KMS-11 (cell line): Measurements from ENCODE around the gene FNDC7.

Experiments used
- H2AFZ ChIP-seq: fragments of 200-600 bp; sonication (generic); 2 replicates; pipeline ENCODE4 v1.6.1; 2016; ENCODE audit warnings: antibody characterized with exemption, mixed run types, low read depth
- H3K27ac ChIP-seq: fragments of 200-600 bp; sonication (generic); 2 replicates; pipeline ENCODE4 v1.6.1; 2016; ENCODE audit warnings: mild to moderate bottlenecking, mixed run types
- H3K27me3 ChIP-seq: fragments of 200-600 bp; sonication (generic); 2 replicates; pipeline ENCODE4 v1.6.1; 2017; ENCODE audit warnings: mild to moderate bottlenecking, low read depth, mixed run types, moderate library complexity; ENCODE audit not compliant: insufficient read depth
- H3K36me3 ChIP-seq: fragments of 200-600 bp; sonication (generic); 2 replicates; pipeline ENCODE4 v1.6.1; 2017; ENCODE audit warnings: mild to moderate bottlenecking, mixed run types; ENCODE audit not compliant: insufficient read depth
- H3K4me1 ChIP-seq: fragments of 200-600 bp; sonication (generic); 2 replicates; pipeline ENCODE4 v1.6.1; 2016; ENCODE audit warnings: mild to moderate bottlenecking, low read depth, mixed run types; ENCODE audit not compliant: poor library complexity, severe bottlenecking
- H3K4me2 ChIP-seq: fragments of 200-600 bp; sonication (generic); 2 replicates; pipeline ENCODE4 v1.7.0; 2016; ENCODE audit warnings: mild to moderate bottlenecking, mixed run types
- H3K4me3 ChIP-seq: fragments of 200-600 bp; sonication (generic); IDR thresholded peaks from 2 replicates; pipeline ENCODE4 v1.6.1; 2017; ENCODE audit warnings: low read depth, low read length, mixed read lengths; ENCODE audit not compliant: insufficient read depth
- H3K79me2 ChIP-seq: fragments of 200-600 bp; sonication (generic); 2 replicates; pipeline ENCODE4 v1.6.1; 2016; ENCODE audit warnings: low read depth, mixed run types; ENCODE audit not compliant: insufficient read depth
- H3K9ac ChIP-seq: fragments of 200-600 bp; sonication (generic); 2 replicates; pipeline ENCODE4 v1.6.1; 2016; ENCODE audit warnings: mild to moderate bottlenecking, mixed run types
- H4K20me1 ChIP-seq: fragments of 200-600 bp; sonication (generic); 2 replicates; pipeline ENCODE4 v1.6.1; 2016; ENCODE audit warnings: mild to moderate bottlenecking, mixed run types; ENCODE audit not compliant: insufficient read depth
- TF ChIP-seq, protein P1 (sequence below): fragments of 200-600 bp; sonication (generic); conservative IDR thresholded peaks from 2 replicates; pipeline ENCODE4 v1.6.1; 2017; ENCODE audit warnings: low read depth, mild to moderate bottlenecking, antibody characterized with exemption, low read length, moderate library complexity, mixed read lengths

Gene FNDC7

DNA sequence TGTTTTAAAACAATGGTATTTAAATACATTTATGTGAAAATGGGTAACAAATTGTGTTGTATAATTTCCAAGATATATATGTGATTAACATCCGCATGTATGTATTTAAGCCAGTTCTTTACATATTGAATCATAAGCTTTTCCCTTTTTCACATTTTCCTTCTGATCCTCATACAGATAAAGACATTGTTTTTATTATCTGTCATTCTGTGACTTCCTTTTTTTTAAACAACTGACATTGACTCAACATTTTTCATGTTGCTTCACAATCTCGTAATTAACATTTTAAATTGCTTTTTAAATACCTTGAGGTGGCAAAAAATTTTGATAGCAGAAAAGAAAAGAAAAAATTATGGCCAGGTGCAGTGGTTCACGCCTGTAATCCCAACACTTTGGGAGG, 35.2 kb downstream of the FNDC7 start:
- H3K36me3 ChIP-seq: no peaks in the 10 kb centered on the region
- peaks cover 11% of the 10 kb centered on the region for H3K4me1 ChIP-seq
- H3K9ac ChIP-seq: no peak overlapping the region
- H3K4me3 ChIP-seq: no peak overlapping the region
- H3K27ac ChIP-seq: no peak overlapping the region
- no peak overlapping the region for H2AFZ ChIP-seq
- H4K20me1 ChIP-seq: no peaks in the 10 kb centered on the region
- H3K79me2 ChIP-seq: no peaks in the 10 kb centered on the region; the same call in 1 of the 2 replicates
- peak overlapping the region; percentile 56; the same call in 1 of the 2 replicates for H3K4me2 ChIP-seq
- no peaks in the 10 kb centered on the region for H3K27me3 ChIP-seq
- TF ChIP-seq, protein P1, sequence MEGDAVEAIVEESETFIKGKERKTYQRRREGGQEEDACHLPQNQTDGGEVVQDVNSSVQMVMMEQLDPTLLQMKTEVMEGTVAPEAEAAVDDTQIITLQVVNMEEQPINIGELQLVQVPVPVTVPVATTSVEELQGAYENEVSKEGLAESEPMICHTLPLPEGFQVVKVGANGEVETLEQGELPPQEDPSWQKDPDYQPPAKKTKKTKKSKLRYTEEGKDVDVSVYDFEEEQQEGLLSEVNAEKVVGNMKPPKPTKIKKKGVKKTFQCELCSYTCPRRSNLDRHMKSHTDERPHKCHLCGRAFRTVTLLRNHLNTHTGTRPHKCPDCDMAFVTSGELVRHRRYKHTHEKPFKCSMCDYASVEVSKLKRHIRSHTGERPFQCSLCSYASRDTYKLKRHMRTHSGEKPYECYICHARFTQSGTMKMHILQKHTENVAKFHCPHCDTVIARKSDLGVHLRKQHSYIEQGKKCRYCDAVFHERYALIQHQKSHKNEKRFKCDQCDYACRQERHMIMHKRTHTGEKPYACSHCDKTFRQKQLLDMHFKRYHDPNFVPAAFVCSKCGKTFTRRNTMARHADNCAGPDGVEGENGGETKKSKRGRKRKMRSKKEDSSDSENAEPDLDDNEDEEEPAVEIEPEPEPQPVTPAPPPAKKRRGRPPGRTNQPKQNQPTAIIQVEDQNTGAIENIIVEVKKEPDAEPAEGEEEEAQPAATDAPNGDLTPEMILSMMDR: no peak

DNA sequence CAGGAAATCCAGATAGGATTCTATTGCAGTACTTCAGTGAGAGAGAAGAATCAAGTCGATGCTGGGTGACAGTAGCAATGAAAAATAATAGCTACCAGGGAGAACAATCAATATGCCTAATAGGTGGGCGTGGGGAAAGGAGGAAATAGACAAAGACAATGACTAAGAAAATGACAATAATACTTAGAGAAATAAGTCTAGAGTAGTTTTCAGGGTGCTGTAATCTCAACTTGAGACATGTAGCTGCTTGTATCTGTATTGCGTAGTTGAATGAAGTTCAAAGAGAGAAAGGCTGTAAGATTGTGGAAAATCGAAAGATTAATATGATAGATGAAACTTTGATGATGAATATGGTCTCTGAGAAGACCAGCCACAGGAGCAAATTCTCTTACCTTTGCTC, 36.4 kb downstream of the FNDC7 start:
- Histone ChIP-seq H3K4me1 (peaks cover 11% of the 10 kb centered on the region), H3K4me2 (no peak overlapping the region), H4K20me1 (no peaks in the 10 kb centered on the region), H3K27me3 (no peaks in the 10 kb centered on the region), H3K36me3 (no peaks in the 10 kb centered on the region), H3K27ac (no peak overlapping the region), H2AFZ (no peak overlapping the region), H3K79me2 (no peaks in the 10 kb centered on the region; the same call in 1 of the 2 replicates), H3K4me3 (no peak overlapping the region), H3K9ac (no peak overlapping the region)
- TF ChIP-seq, protein P1: no peak

- TF ChIP-seq, protein P1: no peak
- H4K20me1 ChIP-seq: no peaks in the 10 kb centered on the region
- no peaks in the 10 kb centered on the region for H3K27me3 ChIP-seq
- H3K4me1 ChIP-seq: peaks cover 11% of the 10 kb centered on the region
- no peak overlapping the region for H3K9ac ChIP-seq
- no peak overlapping the region for H3K4me3 ChIP-seq
- H3K4me2 ChIP-seq: no peak overlapping the region
- no peaks in the 10 kb centered on the region; the same call in 1 of the 2 replicates for H3K79me2 ChIP-seq
- H3K36me3 ChIP-seq: no peaks in the 10 kb centered on the region
- H2AFZ ChIP-seq: no peak overlapping the region
- no peak overlapping the region for H3K27ac ChIP-seq
These were observed 37.9 kb downstream of the FNDC7 start for GRCh38 chr1:108750476-108751181.

- Histone ChIP-seq H3K27ac (no peak overlapping the region), H4K20me1 (no peaks in the 10 kb centered on the region), H3K4me3 (no peak overlapping the region), H3K4me2 (no peak overlapping the region), H3K79me2 (no peaks in the 10 kb centered on the region), H3K4me1 (no peaks in the 10 kb centered on the region), H3K9ac (no peak overlapping the region), H3K36me3 (no peaks in the 10 kb centered on the region), H3K27me3 (no peaks in the 10 kb centered on the region), H2AFZ (no peak overlapping the region)
- TF ChIP-seq, protein P1: no peak
These were observed 40.7 kb downstream of the FNDC7 start for GRCh38 chr1:108753363-108753762.
